GM23248 (cell line): ENCODE measurements around the gene PRRX1. TPM values are rescaled to one million over a fixed set of nuclear protein-coding genes. Genes with fewer than 3 reads are reported as not detected.
A peak's percentile ranks its signal among the peaks of the same experiment; 100 is the strongest.

Experiments used
- DNase-seq: peaks from one replicate; pipeline ENCODE4 v3.0.0-alpha.2; 2015
- H2AFZ ChIP-seq: fragments of 200-600 bp; sonication (generic); 2 replicates; pipeline ENCODE4 v1.6.1; 2016; ENCODE audit warnings: antibody characterized with exemption
- H3F3A ChIP-seq: fragments of 200-600 bp; sonication (generic); 2 replicates; pipeline ENCODE4 v1.6.1; 2016; ENCODE audit warnings: mild to moderate bottlenecking, antibody characterized with exemption, mixed run types; ENCODE audit not compliant: insufficient read depth
- H3K27ac ChIP-seq: fragments of 200-600 bp; sonication (generic); 2 replicates; pipeline ENCODE4 v1.5.1; 2016; ENCODE audit warnings: mild to moderate bottlenecking
- H3K27me3 ChIP-seq: fragments of 200-600 bp; sonication (generic); replicated peaks from 2 replicates; pipeline ENCODE4 v1.6.1; 2016; ENCODE audit warnings: mild to moderate bottlenecking; ENCODE audit not compliant: insufficient read depth
- H3K36me3 ChIP-seq: fragments of 200-600 bp; sonication (generic); 2 replicates; pipeline ENCODE4 v1.6.1; 2016; ENCODE audit warnings: low read depth, mild to moderate bottlenecking
- H3K4me1 ChIP-seq: fragments of 200-600 bp; sonication (generic); 2 replicates; pipeline ENCODE4 v1.6.1; 2016; ENCODE audit warnings: mild to moderate bottlenecking; ENCODE audit not compliant: insufficient read depth
- H3K4me2 ChIP-seq: fragments of 200-600 bp; sonication (generic); one replicate; pipeline ENCODE4 v1.6.1; 2016; ENCODE audit warnings: mild to moderate bottlenecking; ENCODE audit not compliant: unreplicated experiment
- H3K4me3 ChIP-seq: fragments of 200-600 bp; sonication (generic); 2 replicates; pipeline ENCODE4 v1.5.1; 2016; ENCODE audit warnings: mild to moderate bottlenecking
- H3K79me2 ChIP-seq: fragments of 200-600 bp; sonication (generic); 2 replicates; pipeline ENCODE4 v1.6.1; 2016; ENCODE audit warnings: mild to moderate bottlenecking; ENCODE audit not compliant: insufficient read depth
- H3K9ac ChIP-seq: fragments of 200-600 bp; sonication (generic); 2 replicates; pipeline ENCODE4 v1.6.1; 2016; ENCODE audit warnings: mild to moderate bottlenecking
- H3K9me2 ChIP-seq: fragments of 200-600 bp; sonication (generic); 2 replicates; pipeline ENCODE4 v1.6.1; 2016; ENCODE audit warnings: mixed run types, mild to moderate bottlenecking, moderate library complexity; ENCODE audit not compliant: insufficient read depth
- H3K9me3 ChIP-seq: fragments of 200-600 bp; sonication (generic); one replicate; pipeline ENCODE4 v1.6.1; 2017; ENCODE audit warnings: low read depth
- H4K20me1 ChIP-seq: fragments of 200-600 bp; sonication (generic); 2 replicates; pipeline ENCODE4 v1.6.0; 2016; ENCODE audit not compliant: insufficient read depth
- EZH2 ChIP-seq: fragments of 200-600 bp; sonication (generic); IDR thresholded peaks from 2 replicates; pipeline ENCODE4 v1.6.1; 2018; ENCODE audit warnings: antibody characterized with exemption, mild to moderate bottlenecking; ENCODE audit not compliant: insufficient read depth, poor library complexity, severe bottlenecking
- EZH2phosphoT487 ChIP-seq: fragments of 200-600 bp; sonication (generic); IDR thresholded peaks from 2 replicates; pipeline ENCODE4 v1.6.1; 2018; ENCODE audit warnings: antibody characterized with exemption, moderate library complexity, mild to moderate bottlenecking, low read depth; ENCODE audit not compliant: insufficient read depth
- WGBS, 2 experiments: methylation state at CpG; one replicate each; pipeline ENCODE4 v1.1.6; 2015 to 2017; ENCODE audit warnings: low lambda C conversion rate in 2 of 2, low coverage in 1 of 2; ENCODE audit errors: missing lambda C conversion rate in 2 of 2; 5-methylcytosine and 5-hydroxymethylcytosine counted together
- in situ Hi-C: fragments of 300-500 bp; cut with MboI; formaldehyde crosslinking; loops from 2 replicates; pipeline ENCODE4 v1.15.0; 2020
- polyA plus RNA-seq: library from polyadenylated mRNA; unstranded; fragments of >200 nt; fragmentation: Nextera tagmentation; extraction: Ambion mirVana; gene quantifications from 2 replicates; pipeline ENCODE4 v1.2.1, GENCODE V29; 2016
- total RNA-seq: library from RNA; depleted of rRNA; stranded (reverse); fragments of >200 nt; shearing (Covaris generic); gene quantifications from 2 replicates; pipeline ENCODE4 v1.2.3, GENCODE V29; 2014

The PRRX1 gene
- total and polyA plus RNA-seq, 2 experiments from 2014 or later = 40.1 to 191 TPM

GRCh38 chr1:170685166-170685565, 21.2 kb downstream of the PRRX1 start:
- in situ Hi-C loops = no loop called here
- H3K79me2 ChIP-seq = peaks cover 100% of the 10 kb centered on the region
- 13% methylated on average over 4 of the region's 4 CpGs for WGBS, 2 experiments
- 0 out of 2 replicates have a peak, but pooled peaks cover 4% of the 10 kb centered on the region for H3K36me3 ChIP-seq
- no peaks in the 10 kb centered on the region for H3K9me2 ChIP-seq
- peak overlapping the region; percentile 73 for H3K4me2 ChIP-seq
- no peak overlapping the region for H2AFZ ChIP-seq
- no peak overlapping the region for H3K4me3 ChIP-seq
- H4K20me1 ChIP-seq = no peaks in the 10 kb centered on the region
- H3K4me1 ChIP-seq = peaks cover 88% of the 10 kb centered on the region
- H3F3A ChIP-seq = peaks cover 95% of the 10 kb centered on the region
- H3K27ac ChIP-seq = peak overlapping the region; percentile 88
- peak; percentile 95 for DNase-seq
- H3K9me3 ChIP-seq = no peaks in the 10 kb centered on the region
- no peaks in the 10 kb centered on the region for H3K27me3 ChIP-seq
- peak overlapping the region; percentile 61 for H3K9ac ChIP-seq
- TF ChIP-seq EZH2phosphoT487 (no peak), EZH2 (no peak)

GRCh38 chr1:170686291-170686690, 22.4 kb downstream of the PRRX1 start:
- Histone ChIP-seq H3K36me3 (0 out of 2 replicates have a peak, but pooled peaks cover 4% of the 10 kb centered on the region), H3K4me2 (peak overlapping the region; percentile 73), H3K4me1 (peaks cover 85% of the 10 kb centered on the region), H3F3A (peaks cover 91% of the 10 kb centered on the region), H3K4me3 (no peak overlapping the region), H4K20me1 (no peaks in the 10 kb centered on the region), H3K9ac (0 out of 2 replicates have a peak overlapping the region, but pooled peaks have one; percentile 43), H3K9me3 (no peaks in the 10 kb centered on the region), H3K27ac (peak overlapping the region; percentile 88), H2AFZ (no peak overlapping the region), H3K27me3 (no peaks in the 10 kb centered on the region), H3K9me2 (no peaks in the 10 kb centered on the region), H3K79me2 (peaks cover 100% of the 10 kb centered on the region)
- TF ChIP-seq EZH2phosphoT487 (no peak), EZH2 (no peak)
- 90 to 91% methylated on average over 8 of the region's 8 CpGs for WGBS, 2 experiments
- no peak for DNase-seq
- in situ Hi-C loops = no loop called here

- Histone ChIP-seq H3K4me3 (peak overlapping the region; percentile 26; the same call in 1 of the 2 replicates), H3K4me1 (peaks cover 85% of the 10 kb centered on the region), H3K9me3 (no peaks in the 10 kb centered on the region), H3F3A (peaks cover 91% of the 10 kb centered on the region), H3K9me2 (no peaks in the 10 kb centered on the region), H2AFZ (no peak overlapping the region), H3K79me2 (peaks cover 100% of the 10 kb centered on the region), H3K27me3 (no peaks in the 10 kb centered on the region), H3K36me3 (0 out of 2 replicates have a peak, but pooled peaks cover 4% of the 10 kb centered on the region), H3K4me2 (peak overlapping the region; percentile 73), H4K20me1 (no peaks in the 10 kb centered on the region), H3K9ac (peak overlapping the region; percentile 43), H3K27ac (peak overlapping the region; percentile 88)
- 60 to 66% methylated on average over 4 of the region's 4 CpGs for WGBS, 2 experiments
- in situ Hi-C loops = no loop called here
- no peak for TF ChIP-seq EZH2phosphoT487
- TF ChIP-seq EZH2 = no peak
- DNase-seq = peak; percentile 51
Measured at GRCh38 chr1:170687621-170688020, 23.7 kb downstream of the PRRX1 start.

GRCh38 chr1:170691258-170691657, 27.3 kb downstream of the PRRX1 start:
- H4K20me1 ChIP-seq = no peaks in the 10 kb centered on the region
- peak overlapping the region; percentile 21 for H3K4me2 ChIP-seq
- DNase-seq = no peak
- in situ Hi-C loops = no loop called here
- no peaks in the 10 kb centered on the region for H3K9me2 ChIP-seq
- H3K9me3 ChIP-seq = no peaks in the 10 kb centered on the region
- H2AFZ ChIP-seq = no peak overlapping the region
- H3F3A ChIP-seq = peaks cover 90% of the 10 kb centered on the region
- H3K36me3 ChIP-seq = 0 out of 2 replicates have a peak, but pooled peaks cover 4% of the 10 kb centered on the region
- H3K79me2 ChIP-seq = peaks cover 100% of the 10 kb centered on the region
- no peak for TF ChIP-seq EZH2phosphoT487
- TF ChIP-seq EZH2 = no peak
- no peak overlapping the region for H3K4me3 ChIP-seq
- H3K27ac ChIP-seq = peak overlapping the region; percentile 88
- H3K9ac ChIP-seq = no peak overlapping the region
- no peaks in the 10 kb centered on the region for H3K27me3 ChIP-seq
- peaks cover 88% of the 10 kb centered on the region for H3K4me1 ChIP-seq
